ENCODE data around the gene KRT39.

DNA sequence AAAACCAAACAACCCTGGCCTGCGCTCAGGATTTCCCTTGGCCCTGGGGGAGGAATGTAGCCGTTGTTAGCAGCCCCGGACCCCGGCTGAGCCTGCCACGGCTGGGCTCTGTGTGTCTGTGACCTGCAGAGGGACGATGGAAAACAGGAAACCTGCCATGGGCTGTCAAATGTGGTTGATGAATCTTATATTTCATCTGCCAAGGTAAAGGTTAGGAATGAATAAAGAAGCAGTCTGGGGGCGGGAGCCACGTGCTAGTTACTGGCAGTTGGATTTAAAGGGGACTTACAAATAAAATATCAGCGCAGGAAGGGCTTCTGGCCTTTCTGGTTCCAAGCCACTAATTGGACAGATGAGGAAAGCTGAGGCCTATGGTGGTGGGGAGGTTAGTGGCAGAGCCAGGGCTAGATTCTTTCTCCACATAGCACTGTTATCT lies 29.3 kb downstream of the KRT39 start, which contains the start of gene KRT23:
- TF ChIP-seq, protein P1, sequence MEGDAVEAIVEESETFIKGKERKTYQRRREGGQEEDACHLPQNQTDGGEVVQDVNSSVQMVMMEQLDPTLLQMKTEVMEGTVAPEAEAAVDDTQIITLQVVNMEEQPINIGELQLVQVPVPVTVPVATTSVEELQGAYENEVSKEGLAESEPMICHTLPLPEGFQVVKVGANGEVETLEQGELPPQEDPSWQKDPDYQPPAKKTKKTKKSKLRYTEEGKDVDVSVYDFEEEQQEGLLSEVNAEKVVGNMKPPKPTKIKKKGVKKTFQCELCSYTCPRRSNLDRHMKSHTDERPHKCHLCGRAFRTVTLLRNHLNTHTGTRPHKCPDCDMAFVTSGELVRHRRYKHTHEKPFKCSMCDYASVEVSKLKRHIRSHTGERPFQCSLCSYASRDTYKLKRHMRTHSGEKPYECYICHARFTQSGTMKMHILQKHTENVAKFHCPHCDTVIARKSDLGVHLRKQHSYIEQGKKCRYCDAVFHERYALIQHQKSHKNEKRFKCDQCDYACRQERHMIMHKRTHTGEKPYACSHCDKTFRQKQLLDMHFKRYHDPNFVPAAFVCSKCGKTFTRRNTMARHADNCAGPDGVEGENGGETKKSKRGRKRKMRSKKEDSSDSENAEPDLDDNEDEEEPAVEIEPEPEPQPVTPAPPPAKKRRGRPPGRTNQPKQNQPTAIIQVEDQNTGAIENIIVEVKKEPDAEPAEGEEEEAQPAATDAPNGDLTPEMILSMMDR (IDR thresholded peaks at IDR 0.05) = no peak
- TF ChIP-seq EP300 (IDR thresholded peaks at IDR 0.05) (no peak), POLR2AphosphoS5 (IDR thresholded peaks at IDR 0.05) (no peak), POLR2A (IDR thresholded peaks at IDR 0.05) (no peak)
